ENCODE results near the gene FLT1.

The FLT1 gene

DNA sequence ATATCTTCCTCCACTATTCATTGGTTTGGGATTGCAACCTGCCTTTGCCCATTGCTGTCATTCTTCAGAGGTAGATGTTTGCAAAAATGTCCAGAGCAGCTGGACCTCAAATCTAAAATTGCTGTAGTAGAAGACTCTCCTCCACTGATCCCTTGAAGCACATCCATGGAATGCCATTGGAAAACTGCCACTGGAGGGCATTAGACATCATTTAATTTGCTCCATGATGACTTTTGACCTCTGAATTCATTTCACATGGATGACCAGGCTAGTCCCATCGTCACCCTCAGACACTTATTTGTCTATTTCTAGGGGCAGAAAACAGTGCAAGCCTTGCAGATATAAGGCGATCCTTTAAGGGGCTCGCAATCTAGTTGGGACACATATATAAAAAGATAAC lies 33.9 kb upstream of the FLT1 start:
- DNase-seq (ENCODE audit: low read depth), result no peak

DNA sequence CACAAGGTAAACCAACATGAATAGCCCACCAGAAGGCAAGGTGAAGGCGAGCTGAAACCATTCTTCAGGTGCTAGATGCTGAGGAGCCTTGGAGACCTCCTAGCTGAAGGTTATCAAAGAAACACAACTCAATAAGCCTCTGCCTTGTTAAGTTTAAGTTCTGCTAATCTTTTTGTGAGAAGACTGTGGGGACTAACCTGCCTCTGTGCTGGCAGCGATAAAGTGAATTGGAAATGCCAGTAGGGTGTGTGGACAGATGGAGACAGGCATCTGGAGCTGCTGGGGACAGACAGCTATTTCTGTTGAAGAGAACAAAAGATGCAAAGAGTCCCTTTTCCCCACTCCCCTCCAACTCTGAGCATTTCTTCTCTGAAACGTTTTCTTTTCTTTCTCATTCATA lies 33.5 kb upstream of the FLT1 start:
- no peak for DNase-seq (ENCODE audit: low read depth)

DNA sequence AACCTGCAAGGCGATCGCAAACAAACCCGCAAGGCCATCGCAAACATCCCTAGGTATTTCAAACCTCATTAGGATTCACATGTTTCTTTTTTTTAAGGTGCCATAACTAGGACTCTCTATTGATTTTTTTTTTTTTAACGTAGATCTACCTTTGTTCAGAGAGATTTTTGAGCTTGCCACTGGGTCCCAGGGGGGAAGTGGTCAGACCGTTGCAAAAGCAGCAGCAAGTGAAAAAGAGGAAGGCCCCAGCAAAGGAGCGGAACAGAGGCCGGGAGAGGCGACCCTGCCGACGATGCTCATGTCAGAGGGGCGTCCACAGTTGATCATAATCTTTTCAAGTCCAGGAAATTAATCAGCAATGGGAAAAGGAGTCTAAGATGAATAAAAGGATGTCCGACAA lies 32.7 kb upstream of the FLT1 start:
- no peak for DNase-seq (ENCODE audit: low read depth)

DNA sequence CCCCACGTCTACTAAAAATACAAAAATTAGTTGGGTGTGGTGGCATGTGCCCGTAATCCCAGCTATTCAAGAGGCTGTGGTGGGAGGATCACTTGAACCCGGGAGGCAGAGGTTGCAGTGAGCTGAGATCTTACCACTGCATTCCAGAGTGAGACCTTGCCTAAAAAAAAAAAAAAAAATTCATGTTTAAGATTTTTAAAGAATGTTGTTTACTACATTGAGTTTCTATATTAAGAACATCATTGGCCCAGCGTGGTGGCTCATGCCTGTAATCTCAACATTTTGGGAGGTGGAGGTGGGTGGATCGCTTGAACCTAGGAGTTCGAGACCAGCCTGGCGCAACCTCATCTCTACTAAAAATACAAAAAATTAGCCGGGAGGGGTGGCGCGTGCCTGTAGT lies 31.9 kb upstream of the FLT1 start:
- no peak for DNase-seq (ENCODE audit: low read depth)

DNA sequence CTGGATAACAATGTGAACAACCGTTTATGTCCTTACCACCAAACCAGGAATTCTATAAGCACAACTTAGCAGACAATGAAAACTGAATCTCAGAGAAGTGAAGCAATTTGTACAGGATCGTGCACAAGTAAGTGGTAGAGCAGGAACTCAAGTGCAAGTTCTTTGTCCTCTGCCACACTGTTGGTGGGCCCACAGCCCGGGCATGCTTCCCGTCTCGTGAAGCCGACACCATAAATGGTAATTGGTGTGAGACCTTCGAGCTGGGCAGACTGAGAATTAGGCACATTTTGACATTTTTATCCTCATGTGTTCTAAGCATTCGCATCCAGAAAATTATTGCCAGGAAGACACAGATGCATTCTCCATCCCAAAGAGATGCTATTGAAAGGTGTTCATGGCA lies 27.9 kb upstream of the FLT1 start:
- DNase-seq (ENCODE audit: low read depth), result no peak

DNA sequence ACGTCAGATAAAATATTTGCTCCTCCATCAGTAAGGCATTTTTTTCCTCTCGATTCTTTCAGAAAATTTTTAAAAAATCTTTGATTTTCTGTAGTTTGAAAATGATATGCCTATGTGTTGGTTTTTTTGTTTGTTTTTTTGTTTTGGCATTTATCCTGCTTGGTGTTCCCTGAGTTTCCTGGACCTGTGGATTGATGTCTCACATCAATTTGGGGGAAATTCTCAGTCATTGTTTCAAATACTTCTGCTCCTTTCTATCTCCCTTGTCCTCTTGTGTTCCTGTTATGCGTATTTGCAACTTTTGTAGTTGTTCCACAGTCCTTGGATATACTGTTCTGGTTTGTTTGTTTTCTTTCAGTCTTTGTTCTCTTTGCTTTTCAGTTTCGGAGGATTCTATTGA lies 18.8 kb upstream of the FLT1 start:
- DNase-seq (ENCODE audit: low read depth), result no peak

DNA sequence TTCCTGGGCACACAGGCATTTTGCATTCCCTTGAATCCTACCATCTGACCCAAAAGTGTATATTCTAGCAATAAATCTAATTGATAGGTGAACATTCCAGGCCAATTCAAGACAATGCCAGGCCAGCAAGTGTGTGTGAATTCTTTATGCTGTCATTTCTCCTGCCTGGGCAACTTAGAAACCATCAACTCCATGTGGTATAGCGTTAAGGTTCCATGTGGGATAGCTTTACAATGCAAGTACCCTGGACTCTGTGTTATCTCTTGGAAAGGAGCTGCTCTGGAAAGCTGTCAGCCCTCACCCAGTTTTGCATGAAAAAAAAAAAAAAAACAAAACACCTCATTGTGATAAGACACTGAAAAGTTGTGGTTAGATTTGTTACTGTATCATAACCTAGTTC lies 15.6 kb upstream of the FLT1 start:
- DNase-seq (ENCODE audit: low read depth), result no peak

DNA sequence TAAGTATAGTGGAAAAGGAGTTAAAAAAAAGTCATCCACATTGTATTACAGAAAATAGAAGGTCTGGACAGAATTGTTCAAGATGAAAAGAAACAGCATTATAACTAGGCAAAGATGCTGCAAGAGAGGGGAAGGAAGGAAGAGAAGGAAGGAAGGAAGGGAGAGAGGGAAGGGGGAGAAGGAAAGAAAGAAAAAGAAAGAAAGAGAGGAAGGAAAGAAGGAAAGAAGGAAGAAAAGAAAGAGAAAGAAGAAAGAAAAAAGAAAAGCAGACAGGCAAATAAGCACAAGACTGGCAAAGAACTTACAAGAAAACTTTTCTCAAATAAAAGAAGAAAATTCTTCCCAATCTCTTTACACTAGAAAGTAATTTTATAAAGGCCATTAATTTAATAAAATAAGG lies 15.1 kb upstream of the FLT1 start:
- DNase-seq (ENCODE audit: low read depth), result no peak

DNA sequence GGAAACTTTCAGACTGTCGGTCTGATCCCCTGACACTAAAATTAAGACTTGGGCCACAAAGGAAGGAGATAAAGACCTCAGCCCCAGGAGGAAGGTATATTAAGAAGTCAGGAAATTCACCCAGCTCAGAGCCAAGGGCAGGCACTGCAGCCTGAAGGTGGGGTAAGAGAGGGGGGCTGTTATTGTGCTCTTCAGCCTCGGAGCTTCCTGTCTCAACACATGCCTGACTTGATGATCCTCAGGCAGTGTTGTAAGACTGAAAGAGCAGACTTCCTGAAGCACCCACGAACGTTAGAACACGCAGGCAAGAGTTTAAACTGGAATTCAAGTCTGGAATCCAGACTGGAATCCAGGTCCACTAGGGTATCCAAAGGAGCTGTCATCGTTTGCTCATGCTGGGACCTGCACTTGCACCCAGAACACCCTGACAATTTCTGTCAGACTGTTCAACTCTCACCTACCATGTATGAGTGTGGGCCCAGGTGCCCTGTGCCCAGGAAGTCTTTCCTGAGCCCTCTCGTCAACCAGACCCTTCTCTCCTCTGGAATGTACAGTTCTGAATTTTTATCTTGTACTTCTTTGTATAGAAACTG lies 10.7 kb upstream of the FLT1 start:
- no peak for DNase-seq (ENCODE audit: low read depth)

DNA sequence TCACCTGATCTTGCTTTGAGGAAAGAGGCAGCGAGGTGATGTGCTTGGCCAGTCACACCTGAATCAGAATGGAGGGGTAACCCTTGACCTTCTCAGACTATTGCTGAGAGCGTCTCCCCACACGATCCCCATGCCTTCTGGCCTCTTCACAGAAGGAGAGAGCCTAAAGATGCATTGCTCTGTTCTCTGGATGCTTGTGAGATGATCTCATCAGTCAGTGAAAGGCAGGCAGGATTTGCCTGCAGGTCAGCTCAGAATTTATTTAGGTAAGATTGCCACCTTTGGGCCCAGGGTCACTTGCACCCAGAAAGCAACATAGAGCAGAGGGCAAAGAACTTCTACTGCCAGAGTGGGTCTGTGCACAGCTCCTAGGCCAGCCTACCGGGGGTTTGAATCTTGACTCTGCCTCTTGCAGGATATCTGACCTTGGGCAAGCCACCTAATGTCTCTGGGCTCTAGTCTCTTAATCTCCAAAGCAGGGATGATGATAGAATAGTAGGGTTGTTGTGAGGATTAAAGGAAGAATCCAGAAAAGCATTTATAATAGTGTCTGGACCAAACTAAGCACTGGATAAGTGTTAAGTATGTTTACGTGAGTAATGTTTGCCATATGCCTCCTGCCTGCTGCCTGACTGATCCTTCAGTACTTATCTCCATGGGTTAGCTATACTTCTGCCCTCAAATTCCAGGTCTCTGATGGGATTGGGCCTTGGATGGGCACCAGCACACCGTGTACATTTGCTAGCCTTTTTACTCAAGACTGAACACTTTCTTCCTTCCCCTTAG lies 8.4 kb upstream of the FLT1 start:
- DNase-seq (ENCODE audit: low read depth), result no peak

DNA sequence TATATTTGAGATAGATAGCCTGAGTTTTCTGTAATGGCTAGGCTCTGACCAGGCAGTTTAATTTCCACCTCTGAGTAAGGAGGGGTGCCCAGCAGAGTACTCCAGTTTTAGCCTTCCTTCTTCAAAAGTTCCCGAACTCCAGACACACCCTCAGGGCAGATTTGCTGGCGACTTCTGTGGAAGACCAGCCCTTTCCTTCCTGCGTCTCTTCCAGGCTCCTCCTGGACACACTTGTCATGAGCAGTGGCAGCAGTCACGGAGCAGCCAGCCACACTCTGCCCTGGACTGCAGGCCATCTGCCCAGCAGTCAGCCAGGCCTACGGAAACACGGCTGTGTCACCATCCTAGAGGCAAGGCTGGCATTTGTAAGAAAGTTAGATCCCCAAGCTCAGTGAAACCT lies 6.6 kb upstream of the FLT1 start:
- no peak for DNase-seq (ENCODE audit: low read depth)

DNA sequence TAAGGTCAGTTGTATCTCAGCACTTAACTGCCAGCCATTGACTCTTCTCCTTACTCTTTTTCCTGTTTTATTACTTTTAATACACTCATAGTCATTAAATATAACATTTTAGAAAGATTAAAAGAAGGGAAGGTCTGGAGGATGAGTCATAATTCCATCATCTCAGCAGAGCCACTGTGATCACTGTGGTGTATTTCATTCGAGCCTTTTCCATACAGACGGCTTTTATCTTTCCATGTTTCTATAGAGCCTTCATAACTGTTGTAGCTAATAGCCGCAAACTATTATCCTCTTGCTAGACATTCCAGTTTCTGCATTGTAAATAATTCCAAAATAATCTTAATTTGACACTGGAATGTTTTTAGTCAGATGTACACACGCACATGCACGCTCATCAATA lies 4.7 kb upstream of the FLT1 start:
- no peak for DNase-seq (ENCODE audit: low read depth)

DNA sequence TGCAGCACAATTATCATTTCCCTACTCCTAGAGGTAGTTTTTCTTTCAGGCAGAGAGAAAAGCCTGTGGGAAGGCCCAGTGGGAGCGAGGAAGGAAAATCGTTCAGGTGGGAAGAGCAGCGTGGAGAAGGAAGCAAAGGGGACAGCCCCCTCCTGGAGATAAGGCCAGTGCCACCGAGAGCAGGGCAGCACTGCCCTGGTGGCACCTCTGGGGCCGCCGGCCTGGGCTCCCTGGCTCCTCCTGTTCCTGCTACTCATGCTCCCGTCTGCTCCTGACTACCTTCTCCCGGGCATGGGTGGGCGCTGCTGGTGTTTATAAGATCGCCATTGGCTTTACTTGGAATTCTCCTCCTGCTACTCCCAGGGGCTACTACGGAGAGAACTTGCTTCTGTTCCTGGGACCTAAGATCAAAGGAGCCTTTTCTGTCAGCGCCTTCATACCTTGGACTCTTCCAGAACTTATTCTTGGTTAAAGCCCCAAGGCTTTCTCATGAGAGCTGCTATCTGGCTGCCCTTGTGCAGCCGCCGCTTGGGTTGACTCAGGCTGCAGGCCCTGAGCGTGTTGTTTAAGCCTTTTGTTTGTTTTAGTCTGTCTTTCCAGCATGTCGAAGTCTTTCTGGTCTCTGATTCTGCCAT lies 3.7 kb upstream of the FLT1 start:
- no peak for DNase-seq (ENCODE audit: low read depth)

DNA sequence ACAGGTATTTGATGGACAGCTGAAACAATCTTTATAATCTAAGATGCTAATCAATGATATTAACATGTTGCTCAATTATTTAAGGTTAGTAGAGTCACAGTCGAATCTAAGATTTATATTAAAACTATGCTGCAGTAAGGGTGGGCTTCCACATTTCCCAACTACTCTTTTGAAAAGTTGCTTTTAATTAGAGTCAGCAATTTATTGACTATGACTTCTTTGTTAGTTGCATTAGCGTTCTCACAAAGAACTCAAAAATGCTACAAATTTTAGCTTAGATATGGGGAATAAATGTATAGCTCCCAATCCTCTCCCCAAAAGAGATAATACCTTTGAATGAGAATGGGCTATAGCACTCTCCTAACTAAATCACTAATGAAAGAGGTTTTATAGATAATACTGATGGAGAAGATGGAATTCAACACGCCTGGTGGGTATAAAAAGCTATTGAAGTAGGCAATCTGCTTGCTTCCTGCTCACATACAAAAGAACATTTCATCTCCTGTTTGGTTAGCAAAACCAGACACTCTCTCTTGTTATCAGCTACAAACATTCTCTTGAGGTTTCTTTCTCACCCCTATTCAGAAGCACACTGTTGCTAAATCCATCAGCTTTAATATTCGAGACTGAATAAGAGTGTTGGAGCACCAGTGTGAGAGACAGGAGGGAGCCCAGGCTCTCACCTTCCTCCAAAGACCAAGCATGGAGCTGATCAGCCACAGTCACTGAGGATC lies 2.4 kb upstream of the FLT1 start:
- no peak for DNase-seq (ENCODE audit: low read depth)

DNA sequence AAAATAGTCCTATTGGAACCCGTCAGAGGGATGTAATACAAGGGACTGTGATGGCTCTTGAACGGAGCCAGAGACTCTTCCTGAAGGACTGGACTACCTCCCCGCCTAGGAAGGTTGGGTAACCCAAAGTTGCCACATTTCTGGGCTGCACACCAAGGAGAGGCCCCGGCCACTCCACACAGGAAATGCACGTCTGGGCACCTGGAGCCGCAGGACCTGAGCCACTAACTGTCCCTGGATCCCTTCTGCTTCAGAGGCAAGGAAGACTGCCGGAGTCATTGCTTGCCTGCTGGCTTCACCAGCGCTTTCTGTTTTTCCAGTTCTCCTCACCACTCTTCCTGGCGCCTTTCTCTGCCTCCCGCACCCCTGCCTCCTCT lies 1.2 kb upstream of the FLT1 start:
- DNase-seq (ENCODE audit: low read depth), result no peak

DNA sequence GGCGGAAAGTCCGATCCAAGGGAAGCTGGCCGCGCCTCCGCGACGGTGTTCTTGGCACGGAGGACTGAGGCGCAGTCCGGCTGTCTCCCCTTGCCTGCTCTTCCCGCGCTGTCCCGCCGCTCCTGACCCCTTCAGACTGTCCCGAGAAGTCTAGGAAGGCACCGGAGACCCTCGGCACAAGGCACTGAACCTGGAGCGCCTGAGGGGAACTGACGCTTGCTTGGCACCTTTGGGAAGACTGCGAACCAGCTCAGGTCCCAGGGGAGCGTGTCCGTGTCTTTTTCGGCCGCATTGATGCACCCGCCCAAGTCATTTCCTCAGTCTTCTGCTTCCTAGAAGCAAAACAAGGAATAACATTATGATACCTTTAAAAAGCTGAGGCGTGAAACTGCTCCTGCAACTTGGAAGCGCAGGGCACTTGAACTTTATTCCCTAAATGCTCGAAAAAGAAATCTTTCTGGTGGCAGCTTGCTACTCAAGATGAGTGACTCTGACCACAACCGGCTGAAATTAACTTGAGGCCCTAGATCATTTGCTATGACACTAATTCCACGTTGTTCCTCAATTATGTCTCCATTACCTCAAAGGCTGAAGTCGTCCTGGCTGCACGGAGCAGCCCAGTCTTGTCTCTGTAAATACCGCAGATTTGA lies 735 bp upstream of the FLT1 start:
- DNase-seq (ENCODE audit: low read depth), result no peak

DNA sequence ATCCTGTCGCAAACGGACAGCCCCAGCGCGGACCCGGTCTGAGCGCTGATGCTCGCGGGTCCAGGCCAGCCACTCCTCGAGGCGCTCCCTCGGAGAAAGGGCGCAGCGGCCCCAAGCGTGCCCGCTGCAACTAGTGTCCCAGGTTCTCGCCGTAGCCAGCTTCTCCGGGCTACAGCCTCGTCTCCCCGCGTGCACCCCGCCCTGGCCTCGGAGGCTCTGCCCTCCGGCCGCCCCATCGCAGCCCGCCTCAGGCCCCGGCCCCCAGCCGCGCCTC lies 487 bp downstream of the FLT1 start:
- no peak for DNase-seq (ENCODE audit: low read depth)

DNA sequence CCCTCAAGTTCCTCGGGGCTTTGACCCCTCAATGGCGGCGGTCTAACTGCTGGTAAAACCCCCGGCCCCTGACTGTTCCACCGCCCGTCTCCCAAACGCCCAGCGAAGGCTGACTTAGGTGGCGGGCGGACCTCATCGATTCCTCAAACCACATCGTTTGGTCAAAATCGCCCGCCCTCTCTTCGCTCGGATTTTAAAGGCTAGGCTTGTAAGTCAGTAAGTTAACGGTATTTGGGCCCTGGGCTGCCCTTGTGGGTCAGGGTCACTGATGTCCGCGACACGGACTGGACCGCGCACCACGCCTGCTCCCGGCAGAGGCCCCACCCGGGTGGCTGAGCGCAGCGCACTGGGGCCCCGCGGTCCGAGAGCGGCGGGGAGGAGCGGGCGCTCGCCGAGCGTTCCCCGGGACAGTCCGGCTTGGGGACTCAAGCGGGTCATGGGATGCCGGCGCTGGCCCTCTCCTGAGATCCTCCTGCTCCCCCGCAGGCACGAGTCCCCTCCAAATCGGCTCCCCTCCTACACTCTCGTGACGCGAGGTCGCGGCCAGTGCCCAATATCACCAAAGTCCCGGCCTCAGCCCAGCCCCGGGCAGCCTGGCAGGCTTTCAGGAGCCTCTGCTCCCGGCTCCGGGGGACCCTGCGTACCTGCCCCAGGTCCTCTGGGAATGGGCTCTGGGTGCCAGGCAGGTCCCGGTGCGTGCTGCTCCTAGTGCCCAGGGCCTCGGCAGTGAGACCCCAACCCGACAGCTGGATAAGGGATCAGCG lies 1.0 kb downstream of the FLT1 start:
- no peak for DNase-seq (ENCODE audit: low read depth)

DNA sequence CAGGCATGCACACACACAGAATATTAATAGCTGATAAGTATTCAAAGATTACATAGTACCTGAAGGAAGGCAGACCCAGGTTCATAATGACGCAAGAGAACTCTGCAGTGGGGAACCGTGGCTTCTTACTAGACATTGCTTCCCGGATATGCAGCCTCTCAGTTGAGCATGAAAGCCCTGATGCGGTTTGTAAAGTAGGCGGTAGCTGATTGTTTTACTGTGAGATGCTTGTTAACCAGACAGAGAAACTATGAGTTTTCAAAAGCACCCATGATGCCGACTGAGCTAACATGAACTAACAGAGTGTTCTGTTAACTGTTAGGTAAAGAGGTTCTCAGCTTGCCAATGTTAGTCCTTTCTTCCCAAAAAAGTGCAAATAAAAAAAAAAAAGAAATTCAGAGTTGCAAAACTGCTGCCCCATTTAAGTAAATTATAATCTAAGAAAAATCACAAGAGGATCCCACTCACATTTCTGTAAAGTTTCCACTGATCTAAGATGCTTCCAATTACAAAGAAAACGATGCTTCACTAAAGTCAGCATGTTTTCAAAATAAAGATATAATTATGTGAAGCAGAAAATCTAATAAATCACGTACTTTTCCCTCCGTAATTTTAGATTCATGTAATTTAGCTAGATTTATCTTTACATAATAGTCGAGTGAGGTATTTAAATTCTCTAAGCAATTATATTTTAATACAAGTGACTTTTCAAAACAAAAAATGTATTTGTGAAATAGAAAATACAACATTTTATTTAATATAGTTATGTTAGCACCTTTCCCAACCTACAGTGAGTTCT lies 2.2 kb downstream of the FLT1 start:
- DNase-seq (ENCODE audit: low read depth), result no peak

DNA sequence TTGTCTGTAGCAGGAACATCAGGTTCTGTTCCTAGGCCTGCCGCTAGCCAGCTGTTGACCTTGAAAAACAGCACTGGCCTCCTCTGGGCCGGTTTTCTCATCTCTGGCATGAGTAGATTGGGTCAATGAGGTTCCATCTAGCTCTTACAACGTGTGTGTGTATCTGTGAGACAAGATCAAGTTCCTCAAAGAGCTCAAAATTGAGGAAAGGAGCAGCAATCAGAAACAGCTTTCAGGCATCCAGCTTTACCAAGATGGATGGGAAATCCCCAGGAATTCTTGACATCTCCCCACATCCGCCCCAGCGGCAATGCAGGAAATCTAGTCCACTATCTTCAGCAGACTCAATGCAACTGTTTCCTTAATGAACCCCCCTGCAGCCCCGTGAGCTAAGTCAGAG lies 4.9 kb downstream of the FLT1 start:
- peak; percentile 63 for DNase-seq (ENCODE audit: low read depth)

DNA sequence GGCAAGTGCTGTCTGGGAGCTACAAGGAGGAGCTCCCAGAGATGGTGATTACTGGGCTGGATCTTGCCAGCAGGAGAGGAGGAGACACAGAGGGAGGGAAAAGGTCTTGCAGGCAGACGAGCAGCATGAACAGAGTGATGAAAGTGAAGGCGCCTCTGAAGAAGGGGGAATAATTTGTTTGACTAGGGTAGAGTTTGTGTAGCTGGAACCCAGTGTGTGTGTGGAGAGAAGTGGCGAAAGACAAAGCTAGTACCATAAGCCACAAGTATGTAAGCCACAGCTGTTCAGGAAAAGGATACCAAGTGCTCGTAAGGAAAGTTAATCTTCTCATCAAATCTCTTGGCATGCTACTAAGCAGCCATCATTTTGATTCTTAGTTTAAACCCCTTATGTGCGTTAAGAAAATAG lies 5.4 kb downstream of the FLT1 start:
- DNase-seq (ENCODE audit: low read depth), result no peak

Measured in CMK (cell line).